ENCODE data around the gene SLC12A7.

- TF ChIP-seq CTCF (conservative IDR thresholded peaks at IDR 0.05; ENCODE audit: low read length): no peak
- TF ChIP-seq EZH2phosphoT487 (IDR thresholded peaks at IDR 0.05; ENCODE audit: borderline replicate concordance): no peak
Measured at GRCh38 chr5:1140818-1141189, 28.9 kb upstream of the SLC12A7 start.

Data from Loucy (cell line).